GM23338 (cell line): ENCODE data around the gene HEBP1. TPM values are rescaled to one million over a fixed set of nuclear protein-coding genes. Genes with fewer than 3 reads are reported as not detected.

Experiments used
- ATAC-seq: fragments of 200-7000 bp; cut with Tn5 transposase; 3 replicates; pipeline ENCODE4 v1.9.1; 2020
- DNase-seq: peaks from one replicate; pipeline ENCODE4 v3.0.0-alpha.2; 2015; ENCODE audit warnings: low spot score
- H2AFZ ChIP-seq: fragments of 200-600 bp; sonication (generic); 2 replicates; pipeline ENCODE4 v1.8.0; 2016; ENCODE audit warnings: antibody characterized with exemption, mild to moderate bottlenecking, moderate library complexity
- H3F3A ChIP-seq: fragments of 200-600 bp; sonication (generic); replicated peaks from 2 replicates; pipeline ENCODE4 v1.8.0; 2017; ENCODE audit warnings: antibody characterized with exemption, mixed run types, low read depth
- H3K27ac ChIP-seq: fragments of 200-600 bp; sonication (generic); 2 replicates; pipeline ENCODE4 v1.6.1; 2016; ENCODE audit warnings: low read depth
- H3K27me3 ChIP-seq: fragments of 200-600 bp; sonication (generic); 2 replicates; pipeline ENCODE4 v1.8.0; 2016; ENCODE audit warnings: mild to moderate bottlenecking, mixed run types, moderate library complexity; ENCODE audit not compliant: insufficient read depth
- H3K36me3 ChIP-seq: fragments of 200-600 bp; sonication (generic); 2 replicates; pipeline ENCODE4 v1.8.0; 2016; ENCODE audit warnings: mild to moderate bottlenecking; ENCODE audit not compliant: insufficient read depth
- H3K4me1 ChIP-seq: fragments of 200-600 bp; sonication (generic); 2 replicates; pipeline ENCODE4 v1.8.0; 2016; ENCODE audit warnings: mild to moderate bottlenecking, moderate library complexity; ENCODE audit not compliant: insufficient read depth
- H3K4me2 ChIP-seq: fragments of 200-600 bp; sonication (generic); 2 replicates; pipeline ENCODE4 v1.7.1; 2017; ENCODE audit warnings: mixed run types
- H3K4me3 ChIP-seq: fragments of 200-600 bp; sonication (generic); 2 replicates; pipeline ENCODE4 v1.6.1; 2016; ENCODE audit warnings: mixed run types
- H3K79me2 ChIP-seq: fragments of 200-600 bp; sonication (generic); replicated peaks from 2 replicates; pipeline ENCODE4 v1.8.0; 2017; ENCODE audit warnings: mild to moderate bottlenecking; ENCODE audit not compliant: insufficient read depth
- H3K9me2 ChIP-seq: fragments of 200-600 bp; sonication (generic); 2 replicates; pipeline ENCODE4 v1.8.0; 2017; ENCODE audit not compliant: insufficient read depth
- H4K20me1 ChIP-seq: fragments of 200-600 bp; sonication (generic); replicated peaks from 2 replicates; pipeline ENCODE4 v1.8.0; 2017; ENCODE audit warnings: mild to moderate bottlenecking; ENCODE audit not compliant: insufficient read depth
- H3K27ac Mint-ChIP-seq: 2 replicates; pipeline ENCODE4 v1.8.0; 2020; ENCODE audit warnings: inconsistent platforms, mild to moderate bottlenecking, moderate library complexity, mixed read lengths
- H3K27me3 Mint-ChIP-seq: 3 replicates; pipeline ENCODE4 v1.8.0; 2022; ENCODE audit warnings: low read depth, mild to moderate bottlenecking, moderate library complexity, mixed read lengths, inconsistent platforms; ENCODE audit not compliant: insufficient read depth, poor library complexity
- H3K36me3 Mint-ChIP-seq: 3 replicates; pipeline ENCODE4 v1.8.0; 2021; ENCODE audit warnings: low read depth, mild to moderate bottlenecking, inconsistent platforms, moderate library complexity, mixed read lengths
- H3K4me1 Mint-ChIP-seq: 3 replicates; pipeline ENCODE4 v1.8.0; 2020; ENCODE audit warnings: mild to moderate bottlenecking, inconsistent platforms, mixed read lengths
- H3K4me3 Mint-ChIP-seq: 3 replicates; pipeline ENCODE4 v1.8.0; 2021; ENCODE audit warnings: moderate library complexity, mild to moderate bottlenecking, inconsistent platforms, mixed read lengths
- H3K9me3 Mint-ChIP-seq: 3 replicates; pipeline ENCODE4 v1.8.0; 2020; ENCODE audit warnings: moderate library complexity, mild to moderate bottlenecking, inconsistent platforms, mixed read lengths
- CREB1 ChIP-seq: fragments of 250-450 bp; sonication (Bioruptor Pico); IDR thresholded peaks from 2 replicates; pipeline ENCODE4 v1.5.0; 2020; ENCODE audit warnings: low read depth, mild to moderate bottlenecking, moderate library complexity
- EZH2 ChIP-seq: fragments of 200-600 bp; sonication (generic); IDR thresholded peaks from one replicate; pipeline ENCODE4 v1.8.0; 2017; ENCODE audit warnings: antibody characterized with exemption, mild to moderate bottlenecking, low read depth; ENCODE audit not compliant: unreplicated experiment
- EZH2phosphoT487 ChIP-seq: fragments of 200-600 bp; sonication (generic); IDR thresholded peaks from one replicate; pipeline ENCODE4 v1.8.1; 2018; ENCODE audit warnings: antibody characterized with exemption; ENCODE audit not compliant: unreplicated experiment
- NANOG ChIP-seq: IDR thresholded peaks from 2 replicates; pipeline ENCODE4 v1.6.1; 2016; ENCODE audit warnings: antibody characterized with exemption, borderline replicate concordance
- POLR2AphosphoS5 ChIP-seq: IDR thresholded peaks from 2 replicates; pipeline ENCODE4 v1.6.1; 2016; ENCODE audit warnings: antibody characterized with exemption, low read depth
- STAT1 ChIP-seq: IDR thresholded peaks from one replicate; pipeline ENCODE4 v1.6.1; 2016; ENCODE audit warnings: antibody characterized with exemption; ENCODE audit not compliant: unreplicated experiment
- ZNF331 ChIP-seq: fragments of 250-450 bp; sonication (Bioruptor Pico); IDR thresholded peaks from 2 replicates; pipeline ENCODE4 v1.5.0; 2020; ENCODE audit warnings: low read depth, mild to moderate bottlenecking, moderate library complexity
- polyA plus RNA-seq: library from polyadenylated mRNA; unstranded; fragments of >200 nt; fragmentation: Nextera tagmentation; extraction: Ambion mirVana; gene quantifications from 2 replicates; pipeline ENCODE4 v1.2.1, GENCODE V29; 2016
- total RNA-seq: library from RNA; depleted of rRNA; stranded (reverse); fragments of >200 nt; shearing (Covaris generic); gene quantifications from 2 replicates; pipeline ENCODE4 v1.2.3, GENCODE V29; 2014
- TF ChIP-seq, protein P1 (sequence below), 2 experiments: fragments of 200-600 bp in 1 of 2; sonication (generic) in 1 of 2; conservative IDR thresholded peaks; 2 replicates each; pipeline versions ENCODE4 v1.5.1 to v1.6.1; 2016 to 2017; ENCODE audit warnings: antibody characterized with exemption in 2 of 2, low read depth in 2 of 2, mild to moderate bottlenecking in 2 of 2, moderate library complexity in 1 of 2
- TF ChIP-seq, protein P2 (sequence below): IDR thresholded peaks from 2 replicates; pipeline ENCODE4 v1.6.1; 2016; ENCODE audit warnings: antibody characterized with exemption

HEBP1 gene
- total and polyA plus RNA-seq, 2 experiments from 2014 or later = 25.2 to 45.1 TPM

DNA sequence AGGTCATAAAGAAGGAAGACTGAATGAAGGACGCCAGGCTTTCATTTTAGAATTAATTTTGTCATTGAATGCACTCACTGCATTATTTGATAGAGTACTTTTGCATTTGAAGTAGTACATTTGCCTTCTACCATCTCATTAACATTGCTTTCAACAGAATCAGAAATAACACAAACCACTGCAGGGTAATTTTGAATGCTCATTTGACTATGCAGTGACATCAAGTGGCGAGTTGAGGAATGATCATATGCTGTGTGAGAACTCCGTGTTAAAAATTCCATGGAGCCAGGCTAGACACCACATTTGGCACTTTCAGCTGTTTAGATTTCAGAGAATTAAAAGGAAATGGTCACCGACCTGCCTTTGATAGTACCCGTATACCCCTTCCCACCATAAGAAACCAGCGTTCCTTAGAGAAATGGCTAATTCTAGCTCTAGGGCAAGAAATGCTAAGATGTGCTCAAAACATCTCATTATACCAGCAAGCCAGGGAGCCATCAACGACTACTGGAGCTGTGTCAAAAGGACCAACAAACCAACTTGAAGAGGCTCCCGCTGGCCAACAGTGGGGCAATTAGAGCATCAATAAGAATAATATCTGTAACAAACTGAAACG lies 16.5 kb downstream of the HEBP1 start:
- H3K9me3 Mint-ChIP-seq = no peaks in the 10 kb centered on the region
- Histone ChIP-seq H3K36me3 (peaks cover 18% of the 10 kb centered on the region; the same call in 1 of the 2 replicates), H2AFZ (no peak overlapping the region), H4K20me1 (no peaks in the 10 kb centered on the region; the same call in 1 of the 2 replicates), H3K79me2 (no peaks in the 10 kb centered on the region), H3K4me3 (no peak overlapping the region), H3F3A (no peaks in the 10 kb centered on the region), H3K4me2 (no peak overlapping the region), H3K4me1 (no peaks in the 10 kb centered on the region), H3K9me2 (no peaks in the 10 kb centered on the region), H3K27me3 (no peaks in the 10 kb centered on the region), H3K27ac (no peak overlapping the region)
- H3K4me3 Mint-ChIP-seq = no peak overlapping the region
- peaks cover 28% of the 10 kb centered on the region for H3K36me3 Mint-ChIP-seq
- no peak overlapping the region for H3K27ac Mint-ChIP-seq
- H3K4me1 Mint-ChIP-seq = peaks cover 12% of the 10 kb centered on the region; the same call in 2 of the 3 replicates
- DNase-seq (peak; percentile 55), ATAC-seq (peak; percentile 12; the same call in 1 of the 3 replicates)
- no peaks in the 10 kb centered on the region for H3K27me3 Mint-ChIP-seq
- TF ChIP-seq STAT1 (no peak), POLR2AphosphoS5 (no peak)
- TF ChIP-seq, protein P1, sequence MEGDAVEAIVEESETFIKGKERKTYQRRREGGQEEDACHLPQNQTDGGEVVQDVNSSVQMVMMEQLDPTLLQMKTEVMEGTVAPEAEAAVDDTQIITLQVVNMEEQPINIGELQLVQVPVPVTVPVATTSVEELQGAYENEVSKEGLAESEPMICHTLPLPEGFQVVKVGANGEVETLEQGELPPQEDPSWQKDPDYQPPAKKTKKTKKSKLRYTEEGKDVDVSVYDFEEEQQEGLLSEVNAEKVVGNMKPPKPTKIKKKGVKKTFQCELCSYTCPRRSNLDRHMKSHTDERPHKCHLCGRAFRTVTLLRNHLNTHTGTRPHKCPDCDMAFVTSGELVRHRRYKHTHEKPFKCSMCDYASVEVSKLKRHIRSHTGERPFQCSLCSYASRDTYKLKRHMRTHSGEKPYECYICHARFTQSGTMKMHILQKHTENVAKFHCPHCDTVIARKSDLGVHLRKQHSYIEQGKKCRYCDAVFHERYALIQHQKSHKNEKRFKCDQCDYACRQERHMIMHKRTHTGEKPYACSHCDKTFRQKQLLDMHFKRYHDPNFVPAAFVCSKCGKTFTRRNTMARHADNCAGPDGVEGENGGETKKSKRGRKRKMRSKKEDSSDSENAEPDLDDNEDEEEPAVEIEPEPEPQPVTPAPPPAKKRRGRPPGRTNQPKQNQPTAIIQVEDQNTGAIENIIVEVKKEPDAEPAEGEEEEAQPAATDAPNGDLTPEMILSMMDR (conservative IDR thresholded peaks at IDR 0.05; ENCODE audit: low read depth in 2 of 2) = peak; percentile 62

DNA sequence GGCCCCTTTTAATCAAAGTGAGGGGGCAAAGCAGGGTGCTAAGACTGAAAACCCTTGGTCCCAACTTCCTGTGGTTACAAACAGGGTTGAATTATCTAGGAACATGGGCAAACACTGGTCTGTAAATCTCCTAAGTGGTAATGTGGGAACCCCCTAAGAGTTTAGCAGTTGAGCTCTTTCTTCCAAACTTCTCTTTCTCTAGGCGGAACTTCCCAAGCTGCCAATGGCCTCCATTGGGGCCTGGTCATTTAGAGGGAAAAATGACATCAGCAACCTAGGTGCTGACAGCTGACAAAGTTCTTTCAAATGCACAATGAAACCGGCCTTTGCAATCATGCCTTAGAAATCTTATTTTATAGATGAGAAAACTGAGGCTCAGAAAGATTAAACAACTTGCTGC lies 17.7 kb downstream of the HEBP1 start:
- H3K27me3 Mint-ChIP-seq = no peaks in the 10 kb centered on the region
- no peak overlapping the region for H3K27ac Mint-ChIP-seq
- H3K27me3 ChIP-seq = no peaks in the 10 kb centered on the region
- TF ChIP-seq, protein P1 (conservative IDR thresholded peaks at IDR 0.05; ENCODE audit: low read depth in 2 of 2) = no peak
- TF ChIP-seq STAT1 (no peak), CREB1 (CRISPR knock-in tag) (no peak), ZNF331 (CRISPR knock-in tag) (no peak), EZH2phosphoT487 (no peak), NANOG (no peak), POLR2AphosphoS5 (no peak), EZH2 (no peak)
- TF ChIP-seq, protein P2, sequence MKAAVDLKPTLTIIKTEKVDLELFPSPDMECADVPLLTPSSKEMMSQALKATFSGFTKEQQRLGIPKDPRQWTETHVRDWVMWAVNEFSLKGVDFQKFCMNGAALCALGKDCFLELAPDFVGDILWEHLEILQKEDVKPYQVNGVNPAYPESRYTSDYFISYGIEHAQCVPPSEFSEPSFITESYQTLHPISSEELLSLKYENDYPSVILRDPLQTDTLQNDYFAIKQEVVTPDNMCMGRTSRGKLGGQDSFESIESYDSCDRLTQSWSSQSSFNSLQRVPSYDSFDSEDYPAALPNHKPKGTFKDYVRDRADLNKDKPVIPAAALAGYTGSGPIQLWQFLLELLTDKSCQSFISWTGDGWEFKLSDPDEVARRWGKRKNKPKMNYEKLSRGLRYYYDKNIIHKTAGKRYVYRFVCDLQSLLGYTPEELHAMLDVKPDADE = no peak

More for the DNA sequence above, 17.7 kb downstream of the HEBP1 start:
- Histone ChIP-seq H3F3A (no peaks in the 10 kb centered on the region), H3K79me2 (no peaks in the 10 kb centered on the region), H3K36me3 (peaks cover 13% of the 10 kb centered on the region; the same call in 1 of the 2 replicates), H3K9me2 (no peaks in the 10 kb centered on the region), H3K4me1 (no peaks in the 10 kb centered on the region), H3K4me2 (no peak overlapping the region), H4K20me1 (no peaks in the 10 kb centered on the region; the same call in 1 of the 2 replicates), H2AFZ (no peak overlapping the region), H3K27ac (no peak overlapping the region), H3K4me3 (no peak overlapping the region)
- no peak overlapping the region for H3K4me3 Mint-ChIP-seq
- peaks cover 12% of the 10 kb centered on the region; the same call in 2 of the 3 replicates for H3K4me1 Mint-ChIP-seq
- H3K9me3 Mint-ChIP-seq = no peaks in the 10 kb centered on the region
- H3K36me3 Mint-ChIP-seq = peaks cover 21% of the 10 kb centered on the region; the same call in 2 of the 3 replicates
- ATAC-seq (no peak), DNase-seq (no peak)
